Measurements from ENCODE around the gene C2orf80. TPM values are rescaled to one million over a fixed set of nuclear protein-coding genes. Genes with fewer than 3 reads are reported as not detected.
"Not testable (repeated sequence)": the region's sequence is repeated elsewhere in the genome, so short reads cannot be mapped to it uniquely, and the experiment has no call there.

The C2orf80 gene
- total RNA-seq, result not detected
- long read RNA-seq, result 0 reads

DNA sequence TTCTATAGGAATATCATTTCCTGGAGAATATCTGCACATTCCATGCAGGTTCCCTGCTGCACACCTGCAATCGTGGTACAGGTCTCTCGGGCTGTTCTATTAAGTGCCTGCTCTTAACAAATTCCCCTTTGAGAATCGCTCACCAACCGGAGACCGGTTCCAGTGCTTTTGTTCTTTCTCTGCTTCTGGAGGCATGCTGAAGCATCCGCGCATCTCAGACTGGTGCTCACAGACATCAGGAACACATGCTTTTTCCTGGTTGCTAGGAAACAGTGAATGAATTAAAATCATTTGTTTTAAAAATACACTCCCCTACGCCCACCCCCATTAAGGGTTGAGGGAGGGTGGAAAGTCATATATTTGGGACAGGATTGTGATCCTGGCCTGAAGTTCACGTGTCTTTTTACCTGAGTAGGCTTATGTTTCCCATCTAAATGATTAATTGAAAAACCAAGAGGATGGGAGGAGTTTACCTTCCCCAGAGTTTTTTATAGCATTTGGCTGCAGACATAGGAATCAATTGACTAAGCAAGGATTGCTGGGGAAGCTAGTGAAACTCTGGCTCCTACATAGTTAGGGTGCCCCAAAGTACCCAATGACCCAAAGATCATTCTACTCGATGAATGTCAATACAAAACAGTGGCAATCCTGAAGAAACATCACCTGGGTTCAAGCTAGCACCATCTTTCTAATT, at the start of gene C2orf80:
TSS of gene C2orf80 (minus strand) at position 221 of the 694 bp plus-strand sequence. CDS start 3,044 bp downstream, outside the sequence.
- no peak for DNase-seq (ENCODE audit: low spot score)

- DNase-seq (ENCODE audit: low spot score), result no peak
Observed at GRCh38 chr2:208235860-208236259, 46.0 kb upstream of the C2orf80 start.

GRCh38 chr2:208234786-208235185, 45.0 kb upstream of the C2orf80 start:
- DNase-seq (ENCODE audit: low spot score), result no peak

GRCh38 chr2:208228476-208228875, 38.6 kb upstream of the C2orf80 start:
- no peak for DNase-seq (ENCODE audit: low spot score)

GRCh38 chr2:208227581-208228232, 37.9 kb upstream of the C2orf80 start:
- no peak for DNase-seq (ENCODE audit: low spot score)

GRCh38 chr2:208224802-208225201, 35.0 kb upstream of the C2orf80 start:
- DNase-seq (ENCODE audit: low spot score), result no peak

DNA sequence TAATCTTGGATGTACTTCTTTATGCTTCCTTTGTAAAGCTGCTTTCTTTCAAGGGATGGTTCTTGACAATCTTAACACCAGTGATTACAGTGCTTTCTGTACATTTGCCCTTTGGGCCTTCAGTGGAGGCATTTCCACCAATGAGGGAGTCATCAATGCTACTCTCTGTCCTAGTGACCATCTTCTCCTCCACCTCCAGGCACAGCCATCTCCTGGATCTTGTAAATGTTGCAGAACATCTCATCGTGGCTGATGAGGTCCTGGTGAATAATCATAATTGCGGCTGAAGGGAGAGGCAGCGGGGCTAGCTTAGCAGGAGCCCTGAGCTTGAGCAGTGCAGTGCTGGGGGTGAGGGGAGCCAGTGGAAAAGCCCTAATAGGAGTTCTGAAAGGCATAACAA, 32.5 kb upstream of the C2orf80 start:
- no peak for DNase-seq (ENCODE audit: low spot score)

GRCh38 chr2:208221873-208222272, 32.0 kb upstream of the C2orf80 start:
- DNase-seq (ENCODE audit: low spot score), result not testable (repeated sequence)

GRCh38 chr2:208210688-208211451, 21.0 kb upstream of the C2orf80 start:
- DNase-seq (ENCODE audit: low spot score), result no peak

DNA sequence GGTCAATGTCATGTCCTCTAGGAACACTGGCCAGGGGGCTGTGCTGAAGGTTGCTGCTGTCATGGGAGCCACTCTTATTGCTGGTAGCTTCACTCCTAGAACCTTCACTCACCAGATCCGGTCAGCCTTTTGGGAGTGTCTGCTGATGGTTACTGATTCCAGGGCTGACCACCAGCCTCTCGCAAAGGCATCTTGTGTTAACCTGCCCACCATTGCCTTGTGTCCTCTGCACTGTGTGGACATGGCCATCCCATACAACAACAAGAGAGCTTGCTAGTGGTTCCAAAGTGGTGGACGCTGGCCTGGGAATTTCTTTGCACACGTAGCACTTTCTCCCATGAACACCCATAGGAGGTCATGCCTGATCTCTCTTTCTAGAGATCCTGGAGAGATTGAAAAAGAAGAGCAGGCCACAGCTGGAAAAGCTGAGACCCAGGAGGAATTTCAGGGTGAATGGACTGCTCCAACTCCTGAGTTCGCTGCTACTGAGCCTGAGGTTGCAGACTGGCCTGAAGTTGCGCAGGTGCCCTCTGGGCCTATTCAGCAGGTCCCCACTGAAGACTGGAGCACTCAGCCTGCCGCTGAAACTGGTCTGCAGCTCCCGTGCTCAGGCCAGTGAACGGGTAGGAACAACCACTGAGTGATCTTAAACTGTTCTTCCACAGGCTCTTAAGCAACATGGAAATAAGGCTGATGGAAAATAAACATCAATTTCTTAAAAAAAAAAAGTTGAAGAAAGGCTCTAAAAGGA, 18.7 kb upstream of the C2orf80 start:
- no peak for DNase-seq (ENCODE audit: low spot score)

- DNase-seq (ENCODE audit: low spot score), result no peak
Observed at GRCh38 chr2:208207769-208208168, 17.9 kb upstream of the C2orf80 start.

DNA sequence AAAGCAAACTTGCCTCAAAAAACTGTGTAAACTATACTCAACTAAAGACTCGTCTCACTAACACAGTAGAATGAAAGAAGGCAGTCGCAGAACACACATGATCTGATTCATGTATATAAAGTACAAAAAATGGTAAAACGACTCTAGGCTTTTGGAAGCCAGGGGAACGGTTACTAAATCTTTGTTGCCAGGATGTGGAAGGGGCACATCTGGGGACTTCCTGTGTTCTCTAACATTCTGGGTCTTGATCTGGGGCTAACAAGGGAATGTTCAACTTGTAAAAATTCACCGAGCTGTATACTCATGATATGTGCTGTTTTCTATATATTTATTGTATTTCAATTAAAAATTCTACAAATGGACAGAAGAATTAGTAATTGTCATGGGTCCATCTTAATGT, 14.3 kb upstream of the C2orf80 start:
- DNase-seq (ENCODE audit: low spot score), result no peak

- DNase-seq (ENCODE audit: low spot score), result no peak
Observed at GRCh38 chr2:208195531-208195930, 5.7 kb upstream of the C2orf80 start.

DNA sequence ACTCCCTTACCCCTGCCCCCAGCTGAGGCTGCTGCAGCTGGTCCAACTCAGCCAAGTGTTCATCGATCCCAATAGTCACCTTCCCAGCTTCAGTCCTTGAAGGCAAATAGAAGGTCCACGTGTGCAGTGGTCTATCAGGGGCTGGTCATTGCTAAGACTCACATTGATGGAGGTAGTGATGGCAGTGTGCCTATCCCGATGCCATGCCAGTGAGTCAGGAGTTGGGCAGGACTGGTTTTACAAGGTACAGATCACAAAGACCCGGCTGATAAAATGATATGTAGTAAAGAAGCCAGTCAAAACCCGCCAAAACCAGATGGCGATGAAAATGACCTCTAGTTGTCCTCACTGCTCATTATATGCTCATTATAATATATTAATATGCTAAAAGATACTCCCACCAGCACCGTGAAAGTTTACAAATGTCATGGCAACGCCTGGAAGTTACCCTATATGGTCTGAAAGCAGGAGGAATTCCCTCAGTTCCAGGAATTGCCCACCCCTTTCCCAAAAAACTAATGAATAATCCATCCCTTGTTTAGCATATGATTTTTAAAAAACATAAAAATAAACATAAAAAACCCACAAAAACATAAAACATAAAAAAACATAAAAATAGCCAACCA, 2.9 kb upstream of the C2orf80 start:
- DNase-seq (ENCODE audit: low spot score), result no peak

DNA sequence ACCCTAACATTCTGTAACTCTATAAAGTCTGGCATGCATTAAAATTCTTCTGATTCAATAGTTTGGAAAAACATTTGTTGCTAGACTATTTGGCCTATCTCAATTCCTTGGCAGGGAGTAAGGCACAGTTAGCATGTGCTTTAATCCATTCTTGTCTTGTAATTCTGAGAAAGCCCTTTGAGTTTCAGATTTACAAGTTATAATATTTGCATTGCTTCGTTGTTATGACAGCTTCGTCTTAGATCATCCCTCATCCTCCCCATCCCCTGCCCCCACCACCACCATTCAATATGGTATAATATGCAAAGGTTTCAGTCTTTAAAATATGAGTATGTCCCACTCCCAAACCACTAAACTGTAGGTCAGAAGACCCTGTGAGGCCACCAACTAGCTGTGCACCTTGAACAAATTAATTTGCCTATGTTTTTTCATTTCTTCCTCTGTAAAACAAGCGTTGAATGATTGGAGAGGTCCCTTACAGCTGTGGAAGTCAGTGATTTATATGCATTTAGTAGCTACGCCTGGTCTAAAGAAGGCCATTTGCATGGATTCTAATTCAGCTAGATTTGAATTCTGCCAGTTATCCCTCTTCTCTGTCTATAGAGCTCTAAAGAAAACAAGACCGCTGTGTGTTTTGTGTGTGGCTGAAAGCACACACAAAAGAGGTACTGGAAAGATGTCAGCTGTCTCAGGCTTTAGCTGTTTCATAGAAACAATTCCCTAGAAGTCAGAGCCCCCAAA, 591 bp downstream of the C2orf80 start:
- no peak for DNase-seq (ENCODE audit: low spot score)

- DNase-seq (ENCODE audit: low spot score), result no peak
Observed at GRCh38 chr2:208186893-208187292, 2.9 kb downstream of the C2orf80 start.

- DNase-seq (ENCODE audit: low spot score), result no peak
Observed at GRCh38 chr2:208186465-208186864, 3.4 kb downstream of the C2orf80 start.

DNA sequence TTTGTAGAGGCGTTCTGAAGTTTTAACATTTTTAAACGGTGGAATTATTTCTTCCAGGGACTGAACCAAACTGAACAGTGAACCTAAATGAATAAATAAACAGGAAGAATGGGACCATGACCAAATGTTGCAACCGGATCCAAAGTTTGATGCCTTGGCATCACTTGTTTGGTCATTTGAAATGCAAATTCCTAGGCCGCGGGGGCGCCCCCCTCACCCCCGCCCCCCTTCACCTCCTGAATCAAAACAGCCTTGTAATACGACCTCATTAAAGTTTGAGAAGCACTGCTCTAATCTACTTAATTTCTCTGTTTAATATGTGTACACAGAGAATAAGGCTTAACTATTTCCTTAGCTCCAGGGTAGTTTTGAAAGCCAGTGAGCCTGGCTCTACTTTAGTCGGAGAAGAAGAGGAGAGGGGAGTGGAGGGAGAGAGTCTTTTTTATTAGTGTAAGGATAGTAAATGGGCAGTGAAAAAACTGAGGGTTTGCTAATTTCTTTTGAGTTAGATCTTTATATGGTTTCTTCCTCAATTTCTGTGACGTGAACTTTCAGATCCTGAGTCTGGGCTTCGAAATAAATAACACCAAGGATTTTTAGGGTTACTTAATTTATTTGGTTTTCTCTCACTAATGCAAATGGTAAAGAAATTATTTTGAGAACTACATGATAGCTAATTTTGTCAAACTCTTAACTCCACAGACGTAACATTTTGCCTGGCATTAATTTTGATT, 5.7 kb downstream of the C2orf80 start:
- DNase-seq (ENCODE audit: low spot score), result no peak

DNA sequence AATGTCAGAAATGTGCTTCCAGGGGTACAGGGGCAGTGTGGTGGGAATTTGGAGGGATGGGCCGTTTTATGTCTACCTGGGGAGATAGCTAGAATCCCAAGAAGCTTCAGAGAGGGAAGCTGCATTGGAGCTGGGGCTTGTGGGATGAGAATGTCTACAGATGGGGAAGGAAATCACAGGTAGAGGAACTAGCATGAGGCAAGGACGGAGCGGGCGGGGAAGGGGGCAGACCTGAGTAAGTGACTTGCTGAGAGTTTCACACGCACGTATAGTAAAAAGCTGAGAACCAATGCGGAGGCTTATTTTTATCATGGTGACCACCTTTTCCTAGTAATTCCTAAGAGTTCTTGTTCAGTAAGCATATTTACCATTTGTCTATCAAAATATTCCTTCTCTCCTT, 6.3 kb downstream of the C2orf80 start:
- no peak for DNase-seq (ENCODE audit: low spot score)

- DNase-seq (ENCODE audit: low spot score), result no peak
Observed at GRCh38 chr2:208182835-208183234, 7.0 kb downstream of the C2orf80 start.

All from mesenteric fat pad (tissue), 1 donor.